ENCODE data around the gene MARS2. TPM values are rescaled to one million over a fixed set of nuclear protein-coding genes. Genes with fewer than 3 reads are reported as not detected.
A peak's percentile ranks its signal among the peaks of the same experiment; 100 is the strongest.
"Not testable (repeated sequence)": the region's sequence is repeated elsewhere in the genome, so short reads cannot be mapped to it uniquely, and the experiment has no call there.

The MARS2 gene
- total RNA-seq, 6 experiments from 2014 or later = 3.6 to 6.9 (median 4.3) TPM

DNA sequence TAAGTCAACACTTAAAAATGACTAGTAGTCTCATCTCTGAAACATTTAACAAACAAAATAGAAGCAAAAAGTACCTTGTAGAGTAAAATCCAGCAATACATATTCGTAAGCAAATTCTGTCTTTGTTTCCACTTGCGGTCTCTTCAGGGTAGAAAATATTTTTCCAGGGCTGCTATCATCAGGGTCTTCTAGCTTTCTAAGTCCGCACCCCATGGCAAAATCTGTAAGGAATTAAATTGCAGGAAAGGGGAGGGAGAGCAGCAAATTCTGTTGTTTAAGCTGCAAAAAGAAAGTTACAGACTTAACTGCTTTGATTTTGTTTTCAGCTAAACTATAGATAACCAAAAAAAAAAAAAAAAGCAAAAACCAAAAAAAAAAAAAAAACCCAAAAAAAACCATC lies 29.9 kb upstream of the MARS2 start, which contains the start of gene RFTN2:
TSS of gene RFTN2 (minus strand) at position 342 of the 400 bp plus-strand sequence. CDS start at position 213, 129 bp downstream.
- H3K36me3 Mint-ChIP-seq (ENCODE audit: low read depth) = no peaks in the 10 kb centered on the region
- TF ChIP-seq, protein P1, sequence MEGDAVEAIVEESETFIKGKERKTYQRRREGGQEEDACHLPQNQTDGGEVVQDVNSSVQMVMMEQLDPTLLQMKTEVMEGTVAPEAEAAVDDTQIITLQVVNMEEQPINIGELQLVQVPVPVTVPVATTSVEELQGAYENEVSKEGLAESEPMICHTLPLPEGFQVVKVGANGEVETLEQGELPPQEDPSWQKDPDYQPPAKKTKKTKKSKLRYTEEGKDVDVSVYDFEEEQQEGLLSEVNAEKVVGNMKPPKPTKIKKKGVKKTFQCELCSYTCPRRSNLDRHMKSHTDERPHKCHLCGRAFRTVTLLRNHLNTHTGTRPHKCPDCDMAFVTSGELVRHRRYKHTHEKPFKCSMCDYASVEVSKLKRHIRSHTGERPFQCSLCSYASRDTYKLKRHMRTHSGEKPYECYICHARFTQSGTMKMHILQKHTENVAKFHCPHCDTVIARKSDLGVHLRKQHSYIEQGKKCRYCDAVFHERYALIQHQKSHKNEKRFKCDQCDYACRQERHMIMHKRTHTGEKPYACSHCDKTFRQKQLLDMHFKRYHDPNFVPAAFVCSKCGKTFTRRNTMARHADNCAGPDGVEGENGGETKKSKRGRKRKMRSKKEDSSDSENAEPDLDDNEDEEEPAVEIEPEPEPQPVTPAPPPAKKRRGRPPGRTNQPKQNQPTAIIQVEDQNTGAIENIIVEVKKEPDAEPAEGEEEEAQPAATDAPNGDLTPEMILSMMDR (IDR thresholded peaks at IDR 0.05) = no peak
- H3K9me3 Mint-ChIP-seq = no peaks in the 10 kb centered on the region
- peak within 1 kb of the TSS; percentile 80 for H3K4me3 Mint-ChIP-seq
- H3K4me1 Mint-ChIP-seq (ENCODE audit: low read depth) = peaks cover 30% of the 10 kb centered on the region
- no peaks in the 10 kb centered on the region for H3K27me3 Mint-ChIP-seq (ENCODE audit: insufficient read depth)
- peak within 1 kb of the TSS; percentile 73 for H3K27ac Mint-ChIP-seq
- DNase-seq = no peak

DNA sequence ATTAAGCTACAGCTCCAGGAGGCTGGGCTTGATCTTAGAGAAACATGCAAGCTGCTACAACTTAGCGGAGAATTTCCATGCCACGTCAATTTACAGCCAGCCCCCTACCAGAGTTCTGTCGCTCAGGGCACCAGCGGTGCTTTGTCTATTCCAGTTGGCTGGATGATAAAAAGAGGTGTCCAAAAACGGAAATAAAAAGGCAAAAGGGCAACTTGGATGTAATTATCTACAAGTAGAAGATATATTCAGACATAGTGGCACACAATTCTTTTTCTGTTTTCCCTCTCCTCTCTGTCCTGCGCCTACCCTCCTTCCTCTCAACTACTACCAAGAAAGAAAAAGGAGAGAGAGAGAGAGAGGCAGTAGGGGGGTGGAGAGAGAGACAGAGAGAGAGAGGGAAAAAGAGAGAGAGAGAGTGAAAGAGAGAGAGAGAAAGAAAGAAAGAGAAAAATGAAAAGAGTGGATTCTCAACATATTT lies 29.4 kb upstream of the MARS2 start:
- Mint-ChIP-seq H3K4me3 (peak overlapping the region; percentile 80), H3K27ac (peak overlapping the region; percentile 73)
- TF ChIP-seq, protein P1 (IDR thresholded peaks at IDR 0.05) = no peak

DNA sequence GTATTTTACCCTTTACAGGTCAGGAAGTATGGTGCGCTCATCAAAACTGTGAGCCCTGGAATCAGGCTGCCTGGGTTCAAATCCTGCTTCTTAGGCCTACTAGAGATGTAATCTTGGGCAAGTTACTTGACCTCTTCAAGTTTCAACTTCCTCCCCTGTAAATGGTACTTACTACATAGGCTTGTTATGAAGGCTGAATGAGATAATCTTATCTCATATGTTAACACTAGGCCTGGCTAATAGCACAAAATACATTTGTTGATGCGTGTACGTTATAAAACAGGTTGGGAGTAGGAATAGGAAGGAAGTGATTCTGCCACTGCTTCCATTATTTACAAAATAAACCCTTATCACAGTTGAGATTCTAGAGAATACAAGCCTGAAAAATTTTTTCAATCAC lies 28.1 kb upstream of the MARS2 start:
- TF ChIP-seq, protein P1 (IDR thresholded peaks at IDR 0.05) = no peak
- Mint-ChIP-seq H3K36me3 (ENCODE audit: low read depth) (no peaks in the 10 kb centered on the region), H3K27ac (no peak overlapping the region), H3K27me3 (ENCODE audit: insufficient read depth) (peaks cover 3% of the 10 kb centered on the region; the same call in 1 of the 2 replicates), H3K4me1 (ENCODE audit: low read depth) (peaks cover 30% of the 10 kb centered on the region), H3K9me3 (no peaks in the 10 kb centered on the region), H3K4me3 (no peak overlapping the region)
- DNase-seq = no peak

More for the DNA sequence above, 29.4 kb upstream of the MARS2 start:
- Mint-ChIP-seq H3K36me3 (ENCODE audit: low read depth) (no peaks in the 10 kb centered on the region), H3K9me3 (no peaks in the 10 kb centered on the region), H3K4me1 (ENCODE audit: low read depth) (peaks cover 30% of the 10 kb centered on the region), H3K27me3 (ENCODE audit: insufficient read depth) (no peaks in the 10 kb centered on the region)
- DNase-seq = peak; percentile 10

DNA sequence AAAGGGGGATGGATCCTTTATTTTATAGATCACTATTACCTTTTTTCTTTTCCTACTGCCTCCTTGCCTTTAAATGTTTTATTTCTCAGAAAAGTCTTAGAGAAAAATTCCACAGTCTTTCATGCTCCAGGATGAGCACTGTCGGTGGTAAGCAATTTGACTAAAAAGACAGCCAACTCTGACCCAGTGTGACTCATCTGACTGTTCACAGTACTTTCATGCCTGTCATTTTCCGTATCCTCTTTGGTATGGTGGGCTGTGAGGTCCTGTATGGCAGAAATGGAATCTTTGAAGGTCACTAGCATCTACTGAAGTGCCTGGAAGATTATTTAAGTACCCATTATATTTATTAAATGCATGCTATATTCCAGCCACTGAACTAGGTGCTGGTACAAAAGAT lies 27.7 kb upstream of the MARS2 start:
- TF ChIP-seq, protein P1 (IDR thresholded peaks at IDR 0.05) = no peak
- Mint-ChIP-seq H3K27me3 (ENCODE audit: insufficient read depth) (peaks cover 3% of the 10 kb centered on the region; the same call in 1 of the 2 replicates), H3K36me3 (ENCODE audit: low read depth) (no peaks in the 10 kb centered on the region), H3K27ac (no peak overlapping the region), H3K4me1 (ENCODE audit: low read depth) (peaks cover 30% of the 10 kb centered on the region), H3K9me3 (no peaks in the 10 kb centered on the region), H3K4me3 (no peak overlapping the region)
- DNase-seq = peak; percentile 30

DNA sequence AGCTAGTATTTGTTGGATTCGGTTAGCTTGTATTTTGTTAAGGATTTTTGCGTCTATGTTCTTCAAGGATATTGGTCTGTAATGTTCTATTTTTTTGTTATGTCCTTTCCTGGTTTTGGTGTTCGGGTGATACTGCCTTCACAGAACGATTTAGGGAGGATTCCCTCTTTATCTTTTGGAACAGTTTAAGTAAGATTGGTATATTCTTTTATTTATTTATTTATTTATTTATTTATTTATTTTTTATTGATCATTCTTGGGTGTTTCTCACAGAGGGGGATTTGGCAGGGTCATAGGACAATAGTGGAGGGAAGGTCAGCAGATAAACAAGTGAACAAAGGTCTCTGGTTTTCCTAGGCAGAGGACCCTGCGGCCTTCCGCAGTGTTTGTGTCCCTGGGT lies 10.0 kb upstream of the MARS2 start:
- not testable (repeated sequence) for H3K27me3 Mint-ChIP-seq (ENCODE audit: insufficient read depth); H3K27ac Mint-ChIP-seq; H3K9me3 Mint-ChIP-seq; H3K4me3 Mint-ChIP-seq; H3K4me1 Mint-ChIP-seq (ENCODE audit: low read depth); H3K36me3 Mint-ChIP-seq (ENCODE audit: low read depth); DNase-seq

DNA sequence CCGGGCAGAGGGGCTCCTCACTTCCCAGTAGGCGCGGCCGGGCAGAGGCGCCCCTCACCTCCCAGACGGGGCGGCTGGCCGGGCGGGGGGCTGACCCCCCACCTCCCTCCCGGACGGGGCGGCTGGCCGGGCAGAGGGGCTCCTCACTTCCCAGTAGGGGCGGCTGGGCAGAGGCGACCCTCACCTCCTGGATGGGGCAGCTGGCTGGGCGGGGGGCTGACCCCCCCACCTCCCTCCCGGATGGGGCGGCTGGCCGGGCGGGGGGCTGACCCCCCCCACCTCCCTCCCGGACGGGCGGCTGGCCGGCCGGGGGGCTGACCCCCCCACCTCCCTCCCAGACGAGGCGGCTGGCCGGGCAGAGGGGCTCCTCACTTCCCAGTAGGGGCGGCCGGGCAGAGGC lies 9.2 kb upstream of the MARS2 start:
- H3K36me3 Mint-ChIP-seq (ENCODE audit: low read depth); H3K4me3 Mint-ChIP-seq; H3K9me3 Mint-ChIP-seq; H3K27ac Mint-ChIP-seq; H3K27me3 Mint-ChIP-seq (ENCODE audit: insufficient read depth); H3K4me1 Mint-ChIP-seq (ENCODE audit: low read depth); DNase-seq: not testable (repeated sequence)

DNA sequence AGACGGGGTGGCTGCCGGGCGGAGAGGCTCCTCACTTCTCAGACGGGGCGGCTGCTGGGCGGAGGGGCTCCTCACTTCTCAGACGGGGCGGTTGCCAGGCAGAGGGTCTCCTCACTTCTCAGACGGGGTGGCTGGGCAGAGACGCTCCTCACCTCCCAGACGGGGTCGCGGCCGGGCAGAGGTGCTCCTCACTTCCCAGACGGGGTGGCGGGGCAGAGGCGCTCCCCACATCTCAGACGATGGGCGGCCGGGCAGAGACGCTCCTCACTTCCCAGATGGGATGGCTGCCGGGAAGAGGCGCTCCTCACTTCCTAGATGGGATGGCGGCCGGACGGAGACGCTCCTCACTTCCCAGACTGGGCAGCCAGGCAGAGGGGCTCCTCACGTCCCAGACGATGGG lies 8.6 kb upstream of the MARS2 start:
- not testable (repeated sequence) for H3K4me1 Mint-ChIP-seq (ENCODE audit: low read depth); H3K27me3 Mint-ChIP-seq (ENCODE audit: insufficient read depth); H3K4me3 Mint-ChIP-seq; H3K27ac Mint-ChIP-seq; H3K36me3 Mint-ChIP-seq (ENCODE audit: low read depth); H3K9me3 Mint-ChIP-seq; DNase-seq

DNA sequence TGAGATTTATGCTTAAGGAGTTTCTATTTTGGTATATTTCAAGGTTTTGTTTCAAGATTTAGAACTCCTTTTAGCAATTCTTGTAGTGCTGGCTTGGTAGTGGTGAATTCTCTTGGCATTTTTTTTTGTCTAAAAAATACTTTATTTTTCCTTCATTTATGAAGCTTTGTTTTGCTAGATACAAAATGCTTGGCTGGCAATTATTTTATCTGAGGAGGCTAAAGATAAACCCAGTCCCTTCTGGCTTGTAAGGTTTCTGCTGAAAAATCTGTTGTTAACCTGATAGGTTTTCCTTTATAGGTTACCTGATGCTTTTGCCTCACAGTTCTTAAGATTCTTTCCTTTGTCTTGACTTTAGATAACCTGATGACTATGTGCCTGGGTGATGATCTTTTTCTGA lies 5.4 kb upstream of the MARS2 start:
- H3K9me3 Mint-ChIP-seq, H3K4me3 Mint-ChIP-seq: not testable (repeated sequence)

More for the DNA sequence above, 5.4 kb upstream of the MARS2 start:
- not testable (repeated sequence) for H3K27ac Mint-ChIP-seq; DNase-seq; H3K27me3 Mint-ChIP-seq (ENCODE audit: insufficient read depth); H3K36me3 Mint-ChIP-seq (ENCODE audit: low read depth)
- peaks cover 13% of the 10 kb centered on the region for H3K4me1 Mint-ChIP-seq (ENCODE audit: low read depth)

All from HFFc6 (cell line).